GM21576 (cell line): ENCODE measurements around the gene PEAK1.
"Not testable (repeated sequence)": the region's sequence is repeated elsewhere in the genome, so short reads cannot be mapped to it uniquely, and the experiment has no call there.

ENCODE experiments used
- ATAC-seq: cut with Tn5 transposase; IDR thresholded peaks from one replicate; pipeline ENCODE4 v1.9.1; 2021; ENCODE audit warnings: mild to moderate bottlenecking, moderate library complexity; ENCODE audit not compliant: unreplicated experiment

Gene PEAK1

DNA sequence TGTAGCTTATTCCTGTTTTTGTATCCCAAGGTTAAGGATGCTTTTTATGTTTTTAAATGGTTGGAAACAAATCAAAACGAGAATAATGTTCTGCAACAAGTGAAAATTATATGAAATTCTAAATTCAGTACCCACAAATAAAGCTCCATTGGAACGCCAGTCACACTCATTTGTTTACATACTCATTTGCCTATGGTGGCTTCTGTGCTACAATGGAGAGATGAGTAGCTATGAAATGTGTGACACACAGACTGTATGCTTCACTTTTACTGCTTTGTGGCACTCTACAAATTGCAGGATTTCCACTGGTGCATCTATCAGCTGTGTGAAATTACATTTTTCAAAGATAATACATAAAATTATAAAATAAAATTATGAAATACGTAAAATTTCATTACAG lies 236.8 kb downstream of the PEAK1 start:
- no peak for ATAC-seq

DNA sequence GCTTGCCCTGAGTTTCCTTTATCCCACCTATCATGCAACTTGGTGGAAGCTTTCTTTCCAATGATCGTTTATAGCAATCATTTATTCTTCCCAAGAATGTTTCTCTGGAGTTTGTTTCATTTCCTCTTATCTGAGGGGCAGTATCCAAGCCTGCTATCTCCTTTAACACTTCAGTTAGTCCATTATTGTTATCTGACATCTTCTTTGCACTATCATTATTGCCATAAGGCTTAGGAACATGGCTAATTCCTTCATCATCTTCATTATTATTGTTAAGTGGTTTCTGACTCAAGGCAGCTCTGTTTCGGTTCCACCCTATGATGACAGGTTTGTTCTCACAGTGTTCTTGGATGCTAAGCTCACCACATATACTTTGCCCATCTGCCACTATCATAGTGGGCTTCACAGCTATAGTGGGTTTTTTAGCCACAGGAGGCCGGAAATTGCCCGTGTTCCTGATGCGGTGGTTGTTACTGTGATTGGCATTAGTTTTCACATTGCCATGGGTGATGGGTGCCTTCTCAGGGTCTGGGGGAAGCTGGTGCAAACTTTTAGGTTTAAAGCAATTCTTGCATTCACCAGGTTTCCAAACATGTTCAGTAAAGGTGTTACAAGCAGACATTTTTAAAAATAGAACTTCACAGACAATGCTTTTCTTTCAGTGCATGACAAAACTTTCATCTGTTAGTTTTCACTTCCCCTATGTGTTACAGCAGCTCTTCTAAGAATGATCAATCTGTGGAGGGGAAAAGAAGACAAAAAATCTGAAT lies 238.4 kb downstream of the PEAK1 start:
- peak; percentile 58 for ATAC-seq

DNA sequence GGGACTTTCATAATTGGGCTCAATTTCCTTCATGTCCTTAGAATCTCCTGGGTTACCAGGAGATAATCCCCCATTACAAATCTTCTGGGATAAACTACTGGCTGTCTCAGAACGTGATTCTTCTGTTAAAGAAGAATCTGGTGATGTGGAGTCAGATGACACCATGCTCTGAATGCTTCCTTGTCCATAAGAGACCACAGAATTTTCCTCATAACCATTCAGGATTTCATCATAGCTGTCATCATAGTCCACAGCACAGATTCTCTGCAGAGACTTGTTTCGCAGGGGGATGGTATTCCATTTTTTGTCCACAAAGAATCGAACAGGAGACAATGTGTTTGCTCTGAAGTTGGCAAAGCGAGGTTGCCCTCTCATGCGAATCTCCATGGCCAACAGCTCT lies 239.1 kb downstream of the PEAK1 start:
- ATAC-seq, result no peak

DNA sequence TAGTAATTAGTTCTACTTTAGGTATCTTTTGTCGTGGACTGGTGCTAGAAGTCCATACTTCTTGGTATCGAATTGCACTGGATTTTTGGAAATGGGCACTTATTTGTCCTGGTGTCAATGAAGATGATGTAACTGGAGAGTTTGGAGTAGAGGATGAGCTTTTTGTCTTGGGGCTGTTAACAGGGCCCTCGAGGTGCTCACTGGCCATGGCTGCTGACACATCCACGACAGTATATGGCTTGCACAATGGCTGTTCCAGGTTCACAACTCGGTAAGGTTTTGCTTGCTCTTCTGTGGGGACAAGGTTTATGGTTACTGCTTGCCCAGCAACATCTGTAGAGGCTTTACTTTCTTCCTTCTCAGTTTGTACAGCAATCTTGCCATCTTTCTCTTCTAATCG lies 239.6 kb downstream of the PEAK1 start:
- no peak for ATAC-seq

DNA sequence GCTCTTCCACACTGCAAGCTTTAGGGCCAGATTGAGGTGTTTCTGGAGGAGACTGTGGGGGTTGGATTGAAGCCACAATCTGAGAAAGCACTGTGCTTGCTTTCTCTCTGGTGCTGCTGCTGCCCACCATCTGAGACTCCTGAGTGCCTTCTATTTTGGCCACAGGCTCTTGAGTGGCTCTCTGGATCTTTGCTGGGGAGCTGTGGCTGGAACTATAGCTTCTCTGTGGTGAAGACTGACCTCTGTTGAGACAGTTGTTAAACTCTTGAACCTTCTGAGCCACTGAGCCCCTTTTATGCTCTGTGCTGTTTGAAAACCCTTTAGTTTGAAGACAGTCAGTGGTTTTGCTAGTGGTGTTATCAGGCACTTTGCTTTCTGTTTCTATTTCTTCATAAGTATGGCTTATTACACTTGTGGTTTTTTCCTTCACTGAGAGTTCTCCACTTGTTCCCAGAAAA lies 240.3 kb downstream of the PEAK1 start:
- no peak for ATAC-seq

DNA sequence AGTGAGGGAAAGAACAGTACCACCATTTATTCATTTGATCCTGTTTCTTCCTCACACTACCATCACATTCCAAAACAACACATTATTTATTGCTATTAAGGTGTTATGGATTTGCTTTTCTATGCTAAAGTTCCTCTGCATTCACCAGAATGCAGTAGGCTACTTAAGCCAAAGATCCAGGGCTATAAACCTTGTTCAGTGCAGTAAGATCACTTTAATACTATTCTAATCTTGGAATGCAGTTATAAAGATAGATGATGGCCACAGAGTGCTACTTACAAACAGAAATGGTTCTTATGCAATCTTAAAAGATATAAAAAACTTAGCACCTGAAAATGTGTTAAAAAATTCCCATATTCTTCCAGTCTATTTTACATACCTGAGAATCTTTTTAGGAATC lies 241.5 kb downstream of the PEAK1 start:
- ATAC-seq, result no peak

DNA sequence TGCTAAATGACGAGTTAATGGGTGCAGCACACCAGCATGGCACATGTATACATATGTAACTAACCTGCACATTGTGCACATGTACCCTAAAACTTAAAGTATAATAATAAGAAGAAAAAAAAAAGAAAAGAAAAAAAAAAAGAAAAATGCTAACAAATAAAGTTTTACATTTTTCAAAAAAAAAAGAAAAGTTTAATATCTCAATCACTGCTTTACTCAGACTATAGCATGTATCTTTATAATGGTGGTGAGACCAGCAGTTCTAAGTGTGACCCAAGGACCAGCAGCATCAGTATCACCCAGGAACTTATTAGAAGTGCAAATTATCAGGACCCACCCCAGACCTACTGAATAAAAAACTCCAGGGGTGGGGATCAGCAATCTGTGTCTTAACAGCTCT lies 243.8 kb downstream of the PEAK1 start:
- not testable (repeated sequence) for ATAC-seq

DNA sequence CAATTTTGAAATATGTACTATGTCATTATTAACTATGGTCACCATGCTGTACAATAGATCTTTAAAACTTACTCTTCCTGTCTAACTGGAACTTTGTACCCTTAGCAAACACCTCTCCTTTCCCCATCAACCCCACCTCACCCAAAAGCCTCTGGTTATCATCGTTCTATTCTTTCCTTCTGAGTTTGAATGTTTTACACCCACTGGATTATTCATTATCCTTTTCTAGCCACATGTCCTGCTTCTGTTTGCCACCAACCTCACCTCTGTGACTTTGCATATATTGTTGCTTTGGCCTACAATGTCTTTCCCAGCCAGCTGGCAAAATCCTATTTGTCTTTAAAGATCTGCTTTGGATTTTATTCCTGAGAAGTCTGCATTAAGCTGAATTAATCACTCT lies 246.4 kb downstream of the PEAK1 start:
- ATAC-seq, result no peak

DNA sequence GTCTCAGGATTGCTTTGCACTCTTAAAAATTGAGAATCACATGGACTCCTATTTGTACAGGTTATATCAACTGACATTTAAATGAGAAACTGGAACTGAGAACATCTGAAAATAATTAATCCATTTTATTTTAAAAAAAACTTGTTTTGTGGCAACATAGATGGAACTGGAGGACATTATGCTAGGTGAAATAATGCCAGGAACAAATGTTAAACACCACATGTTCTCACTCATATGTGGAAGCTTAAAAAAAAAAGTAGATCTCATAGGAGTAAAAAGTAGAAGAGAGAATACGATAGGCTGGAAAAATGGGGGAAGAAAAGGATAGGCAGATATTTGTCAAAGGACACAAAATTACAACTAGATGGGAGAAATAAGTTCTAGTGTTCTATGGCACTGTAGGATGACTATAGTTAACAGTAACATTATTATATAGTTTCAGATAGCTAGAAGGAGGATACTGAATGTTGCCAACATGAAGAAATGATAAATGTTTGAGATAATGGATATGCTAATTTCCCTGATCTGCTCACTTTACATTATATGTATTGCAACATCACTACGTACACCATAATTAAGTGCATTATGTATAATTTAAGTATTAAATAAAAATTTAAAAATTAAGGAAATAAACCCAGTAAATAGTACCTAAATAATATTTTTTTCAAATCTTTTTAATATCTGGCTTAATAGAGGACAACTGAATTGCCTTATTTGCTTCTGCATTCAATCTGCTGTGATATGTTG lies 248.5 kb downstream of the PEAK1 start:
- ATAC-seq, result no peak

DNA sequence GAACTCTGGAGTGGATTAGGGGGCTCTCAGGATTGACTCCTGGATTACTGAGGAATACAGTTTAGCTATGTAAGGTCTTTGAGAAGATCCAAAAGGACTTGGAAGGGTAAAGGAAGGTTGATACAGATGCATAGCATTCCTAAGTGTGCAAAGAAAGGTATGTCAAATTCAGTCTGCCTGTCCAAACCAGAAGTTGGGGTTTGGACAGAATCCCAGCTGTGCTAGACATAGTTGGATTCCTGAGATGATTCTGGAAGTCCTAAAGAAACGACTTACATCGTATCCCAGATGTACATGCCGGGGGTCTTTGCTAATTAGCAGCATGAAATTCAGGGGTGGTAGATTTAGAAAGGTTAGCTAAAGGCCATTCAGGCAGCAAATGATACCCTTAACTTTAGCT lies 251.3 kb downstream of the PEAK1 start:
- ATAC-seq, result no peak

DNA sequence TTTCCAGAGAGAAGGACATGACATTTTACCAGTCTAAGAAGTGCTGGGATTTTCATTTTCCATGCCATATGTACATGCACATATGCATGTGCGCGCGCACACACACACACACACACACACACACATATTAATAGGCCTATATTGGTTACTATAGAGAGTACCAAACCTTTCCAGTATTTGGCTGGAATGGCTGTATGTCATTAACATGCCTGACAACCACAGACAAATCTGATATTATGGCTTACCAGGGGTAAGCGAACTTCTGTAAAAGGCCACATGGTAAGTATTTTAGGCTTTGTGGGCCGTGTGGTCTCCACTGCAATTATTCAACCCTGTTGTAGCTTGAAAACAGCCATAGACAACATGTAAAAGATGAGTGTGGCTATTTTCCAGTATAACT lies 251.8 kb downstream of the PEAK1 start:
- no peak for ATAC-seq

DNA sequence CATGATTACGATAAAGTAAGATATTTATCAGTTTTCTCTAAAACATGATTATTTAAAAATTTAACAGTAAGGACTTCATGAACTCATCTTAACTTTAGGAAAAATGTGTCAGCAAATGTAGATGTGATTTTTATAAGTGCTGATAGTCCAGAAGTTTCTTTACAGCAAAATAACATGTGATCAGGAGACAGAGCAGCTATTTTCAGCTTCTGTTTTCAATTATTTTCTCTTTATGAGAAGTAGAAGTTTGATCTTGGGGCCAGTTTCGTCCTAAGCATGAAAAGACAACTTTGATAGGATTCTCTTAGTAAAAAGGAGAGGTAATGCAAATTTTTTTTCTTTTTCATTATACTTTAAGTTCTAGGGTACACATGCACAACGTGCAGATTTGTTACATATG lies 252.5 kb downstream of the PEAK1 start:
- ATAC-seq, result no peak

DNA sequence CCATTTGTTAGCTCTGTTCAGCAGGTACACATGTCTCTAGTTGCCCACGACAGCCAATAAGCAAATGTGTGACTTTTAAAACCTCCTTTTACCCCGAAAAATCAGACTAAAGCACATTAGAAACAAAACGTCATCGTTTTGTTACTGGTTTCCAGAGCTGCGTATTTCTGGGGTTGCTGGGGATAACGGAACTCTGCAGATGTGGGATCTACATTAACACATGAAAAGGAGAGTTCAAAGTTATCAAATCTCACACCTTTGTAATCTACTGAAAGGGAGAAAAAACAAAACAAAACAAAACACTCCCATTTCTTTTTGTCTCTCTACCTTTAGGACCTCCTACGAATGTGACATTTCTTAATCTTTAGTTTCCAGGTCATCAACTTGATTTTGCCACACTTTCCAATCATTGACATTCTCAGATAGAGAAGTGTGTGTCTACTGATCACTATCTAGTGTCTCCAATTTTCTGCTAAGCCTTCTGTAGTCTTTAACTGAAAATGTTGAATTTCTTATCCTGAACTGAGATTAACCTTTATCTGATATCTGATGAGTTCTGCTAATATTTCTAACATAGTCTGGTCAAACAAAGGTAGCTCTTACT lies 256.0 kb downstream of the PEAK1 start:
- no peak for ATAC-seq

DNA sequence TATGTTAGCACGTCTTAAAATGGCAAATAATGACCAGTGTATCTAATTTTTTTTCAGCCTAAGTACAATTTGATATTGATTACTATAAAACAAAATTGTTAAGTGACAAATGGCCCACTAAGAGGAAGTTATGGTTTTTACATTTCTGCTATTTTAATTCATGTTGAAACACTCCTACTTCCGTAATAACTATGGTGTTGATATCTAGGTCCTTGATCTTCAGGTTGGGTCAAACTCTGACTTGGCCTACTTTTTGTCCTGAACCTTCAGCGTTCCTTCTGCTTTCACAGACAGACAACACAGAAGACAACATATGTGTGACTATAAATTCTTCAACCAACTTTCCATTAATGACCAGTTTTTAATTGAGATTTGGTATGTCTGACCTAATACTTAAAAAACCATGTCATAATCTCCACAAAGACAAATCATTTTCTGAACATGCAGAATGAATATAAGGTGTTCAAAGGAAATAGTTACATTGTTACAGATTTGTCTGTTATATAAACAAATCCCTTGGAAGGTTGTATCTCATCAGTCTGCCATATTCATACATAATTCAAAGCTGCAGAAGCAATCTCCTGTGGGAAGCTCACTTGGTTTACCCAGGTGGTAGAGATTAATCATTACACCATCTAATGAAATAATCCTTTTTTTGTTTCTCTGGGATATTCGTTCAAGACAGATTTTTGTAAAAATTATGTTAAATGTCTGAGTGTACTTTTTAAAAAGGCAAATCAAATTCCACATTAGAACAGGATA lies 256.9 kb downstream of the PEAK1 start:
- ATAC-seq, result no peak

DNA sequence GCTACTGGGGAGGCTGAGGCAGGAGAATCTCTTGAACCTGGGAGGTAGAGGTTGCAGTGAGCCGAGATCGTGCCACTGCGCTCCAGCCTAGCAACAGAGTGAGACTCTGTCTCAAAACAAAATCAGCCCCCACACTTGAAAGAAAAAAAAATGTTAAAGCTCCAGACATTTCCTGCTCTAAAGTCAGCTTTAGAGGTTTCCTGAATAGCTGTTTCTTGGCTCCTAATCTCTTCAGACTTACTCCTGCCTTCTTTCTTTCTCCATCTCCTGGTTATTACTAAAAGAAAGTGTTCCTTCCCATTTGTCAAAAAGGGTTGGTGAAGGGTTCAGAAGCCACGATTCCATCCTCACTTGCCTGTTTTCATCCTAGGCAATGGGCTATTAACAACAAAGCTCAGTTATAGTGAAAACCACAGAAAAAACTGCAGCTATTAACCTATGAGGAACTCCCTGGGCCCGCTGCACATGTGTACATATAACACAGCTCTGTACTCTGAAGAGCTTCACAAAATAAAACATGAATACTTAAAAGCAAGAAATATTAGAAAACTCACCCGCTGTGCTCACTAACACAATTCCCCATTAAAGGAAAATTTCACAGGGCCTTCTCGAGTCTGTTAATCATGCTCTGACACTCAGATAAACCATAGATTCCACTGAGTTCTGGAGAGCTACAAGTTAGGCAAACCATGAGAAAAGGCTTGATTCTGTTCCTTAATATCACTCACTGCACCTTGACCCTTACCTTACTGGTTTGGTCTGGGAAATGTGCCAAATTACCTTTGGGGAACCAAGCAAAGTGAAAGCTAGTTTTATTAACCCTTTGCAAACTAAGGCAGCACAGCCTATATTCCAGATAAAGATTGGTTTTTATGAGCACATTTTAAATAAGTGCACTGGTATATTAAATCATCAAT lies 259.1 kb downstream of the PEAK1 start:
- ATAC-seq, result no peak

DNA sequence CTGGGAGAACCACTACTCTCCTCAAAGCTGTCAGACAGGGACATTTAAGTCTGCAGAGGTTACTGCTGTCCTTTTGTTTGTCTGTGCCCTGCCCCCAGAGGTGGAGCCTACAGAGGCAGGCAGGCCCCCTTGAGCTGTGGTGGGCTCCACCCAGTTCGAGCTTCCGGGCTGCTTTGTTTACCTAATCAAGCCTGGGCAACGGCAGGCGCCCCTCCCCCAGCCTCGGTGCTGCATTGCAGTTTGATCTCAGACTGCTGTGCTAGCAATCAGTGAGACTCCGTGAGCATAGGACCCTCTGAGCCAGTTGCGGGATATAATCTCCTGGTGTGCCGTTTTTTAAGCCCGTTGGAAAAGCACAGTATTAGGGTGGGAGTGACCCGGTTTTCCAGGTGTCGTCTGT lies 263.9 kb downstream of the PEAK1 start:
- not testable (repeated sequence) for ATAC-seq

DNA sequence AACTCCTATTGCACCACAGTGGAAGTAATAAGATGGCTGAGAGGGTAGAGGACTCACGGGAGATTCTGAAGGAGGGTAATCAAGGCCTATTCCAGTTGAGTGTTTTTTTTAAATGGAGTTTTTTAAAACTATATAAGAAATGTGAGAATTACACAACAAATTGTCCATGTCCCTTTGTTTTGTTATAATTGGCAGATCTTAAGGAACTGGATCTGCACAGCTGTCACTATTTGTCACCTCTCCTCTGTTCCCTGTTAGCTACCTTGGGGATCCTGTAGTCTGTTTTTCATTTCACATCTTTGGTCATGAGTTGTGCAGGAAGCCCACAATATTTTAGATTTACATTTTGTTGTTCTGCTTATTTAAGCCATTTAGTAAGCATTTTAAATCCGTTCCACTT lies 271.7 kb downstream of the PEAK1 start:
- no peak for ATAC-seq

DNA sequence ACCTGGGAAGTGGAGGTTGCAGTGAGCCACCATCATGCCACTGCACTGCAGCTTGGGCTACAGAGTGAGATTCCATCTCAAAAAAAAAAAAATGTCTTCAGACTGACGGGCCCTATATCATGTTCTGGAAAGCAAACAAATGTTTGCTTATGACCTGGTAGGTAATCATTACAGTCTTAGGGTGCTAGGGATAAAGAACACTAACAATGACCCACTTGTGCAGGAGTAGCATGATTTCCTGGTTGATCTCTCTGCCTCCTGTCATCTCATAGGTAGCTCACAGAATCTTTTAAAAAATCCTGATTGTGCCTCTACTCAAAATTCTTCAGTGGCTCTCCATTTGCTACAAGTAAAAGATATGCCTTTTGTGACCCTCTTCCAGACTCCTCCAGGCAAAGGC lies 274.5 kb downstream of the PEAK1 start:
- ATAC-seq, result no peak

DNA sequence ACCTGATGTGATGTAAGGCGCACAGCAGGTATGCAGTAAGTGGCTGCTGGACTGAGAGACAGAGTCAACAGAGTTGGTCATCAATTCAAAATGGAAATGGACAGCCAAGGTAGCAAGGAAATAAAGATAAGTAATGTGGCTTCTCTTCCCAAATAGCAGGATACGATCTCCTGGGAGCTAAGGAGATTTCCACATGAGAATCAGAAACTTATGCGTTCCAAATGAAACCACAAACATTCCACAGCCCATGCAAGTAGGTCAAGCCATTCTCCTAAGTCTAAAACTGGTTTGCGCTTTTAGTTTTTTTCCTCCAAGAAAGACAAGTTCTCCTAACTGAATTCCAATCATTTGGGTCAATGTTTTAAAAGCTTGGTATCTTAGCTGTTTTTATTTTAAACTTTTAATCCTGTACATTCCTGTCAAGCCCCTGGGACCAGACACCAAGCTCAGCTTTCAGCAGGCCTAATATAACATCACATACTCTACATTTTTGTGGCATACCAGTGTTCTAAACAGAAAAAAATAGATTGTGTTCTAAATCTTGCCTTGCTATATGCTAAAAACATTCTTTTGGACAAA lies 275.3 kb downstream of the PEAK1 start:
- no peak for ATAC-seq

DNA sequence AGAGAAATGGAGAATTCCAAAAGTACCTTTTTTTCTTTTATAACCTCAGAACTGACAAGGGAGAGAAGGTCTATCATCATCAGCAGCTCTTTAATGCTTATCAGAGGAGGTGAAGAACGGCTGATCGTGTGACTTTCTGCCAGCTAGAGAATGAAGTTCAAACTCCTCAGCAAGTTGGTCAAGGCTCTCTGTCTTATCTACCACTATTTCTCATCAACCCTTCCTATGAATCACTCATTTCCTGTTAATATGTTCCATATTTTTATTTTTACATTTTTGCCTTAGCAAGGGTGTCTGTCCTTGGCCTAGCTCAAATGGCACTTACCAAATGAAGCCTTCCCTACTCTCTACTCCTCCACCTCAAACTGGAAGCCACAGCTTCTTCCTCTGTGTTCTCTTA lies 275.9 kb downstream of the PEAK1 start:
- ATAC-seq, result no peak
